Endothelial cell of umbilical vein (primary cell): ENCODE results near the gene FGF3.

Source experiments
- CTCF ChIP-seq, 2 donors: IDR thresholded peaks; 1 replicate in 1 of 2; 2 replicates in 1 of 2; pipeline ENCODE4 v1.5.1; 2011; ENCODE audit warnings: low read length in 2 of 2, mild to moderate bottlenecking in 2 of 2, moderate library complexity in 2 of 2, control low read depth in 1 of 2, inconsistent platforms in 1 of 2, low read depth in 1 of 2; ENCODE audit not compliant: insufficient read depth in 1 of 2; ENCODE audit errors: extremely low read depth in 1 of 2
- EZH2 ChIP-seq: IDR thresholded peaks from 2 replicates; pipeline ENCODE4 v1.6.1; 2012; ENCODE audit warnings: borderline replicate concordance, low read depth, mild to moderate bottlenecking, moderate library complexity, low read length, inconsistent platforms; ENCODE audit not compliant: severe bottlenecking
- MYC ChIP-seq: IDR thresholded peaks from one replicate; pipeline ENCODE4 v1.6.1; 2011; ENCODE audit warnings: mild to moderate bottlenecking, low read depth, low read length
- POLR2A ChIP-seq: IDR thresholded peaks from 2 replicates; pipeline ENCODE4 v1.6.1; 2012; ENCODE audit warnings: low read depth, mild to moderate bottlenecking, control low read depth, low read length
- POLR2AphosphoS5 ChIP-seq: IDR thresholded peaks from 2 replicates; pipeline ENCODE4 v1.6.1; 2012; ENCODE audit warnings: low read depth, mild to moderate bottlenecking, control low read depth, low read length, moderate library complexity; ENCODE audit not compliant: insufficient read depth
- TF ChIP-seq, protein P1 (sequence below): IDR thresholded peaks from 2 replicates; pipeline ENCODE4 v1.6.1; 2011; ENCODE audit not compliant: insufficient read depth, insufficient read length

- no peak for TF ChIP-seq POLR2AphosphoS5
- no peak for TF ChIP-seq CTCF (IDR thresholded peaks at IDR 0.05; ENCODE audit: extremely low read depth in 1 of 2, insufficient read depth in 1 of 2, low read depth in 1 of 2, low read length in 2 of 2)
- TF ChIP-seq, protein P1, sequence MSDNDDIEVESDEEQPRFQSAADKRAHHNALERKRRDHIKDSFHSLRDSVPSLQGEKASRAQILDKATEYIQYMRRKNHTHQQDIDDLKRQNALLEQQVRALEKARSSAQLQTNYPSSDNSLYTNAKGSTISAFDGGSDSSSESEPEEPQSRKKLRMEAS = no peak
- TF ChIP-seq POLR2A = no peak
- no peak for TF ChIP-seq EZH2
- no peak for TF ChIP-seq MYC
Observed at GRCh38 chr11:69862797-69863543, 43.8 kb upstream of the FGF3 start.
